ENCODE results near the gene SLC35E3. TPM values are rescaled to one million over a fixed set of nuclear protein-coding genes. Genes with fewer than 3 reads are reported as not detected.

SLC35E3 gene
- total and polyA plus RNA-seq, 2 of the 13 experiments (the other 11 are each of a cell fraction or from before 2014, with no cell fraction given), result 13.0 to 22.1 TPM

GRCh38 chr12:68807576-68808387, 61.8 kb downstream of the SLC35E3 start, which contains the start of gene MDM2 (continued):
- TF ChIP-seq, protein P1, sequence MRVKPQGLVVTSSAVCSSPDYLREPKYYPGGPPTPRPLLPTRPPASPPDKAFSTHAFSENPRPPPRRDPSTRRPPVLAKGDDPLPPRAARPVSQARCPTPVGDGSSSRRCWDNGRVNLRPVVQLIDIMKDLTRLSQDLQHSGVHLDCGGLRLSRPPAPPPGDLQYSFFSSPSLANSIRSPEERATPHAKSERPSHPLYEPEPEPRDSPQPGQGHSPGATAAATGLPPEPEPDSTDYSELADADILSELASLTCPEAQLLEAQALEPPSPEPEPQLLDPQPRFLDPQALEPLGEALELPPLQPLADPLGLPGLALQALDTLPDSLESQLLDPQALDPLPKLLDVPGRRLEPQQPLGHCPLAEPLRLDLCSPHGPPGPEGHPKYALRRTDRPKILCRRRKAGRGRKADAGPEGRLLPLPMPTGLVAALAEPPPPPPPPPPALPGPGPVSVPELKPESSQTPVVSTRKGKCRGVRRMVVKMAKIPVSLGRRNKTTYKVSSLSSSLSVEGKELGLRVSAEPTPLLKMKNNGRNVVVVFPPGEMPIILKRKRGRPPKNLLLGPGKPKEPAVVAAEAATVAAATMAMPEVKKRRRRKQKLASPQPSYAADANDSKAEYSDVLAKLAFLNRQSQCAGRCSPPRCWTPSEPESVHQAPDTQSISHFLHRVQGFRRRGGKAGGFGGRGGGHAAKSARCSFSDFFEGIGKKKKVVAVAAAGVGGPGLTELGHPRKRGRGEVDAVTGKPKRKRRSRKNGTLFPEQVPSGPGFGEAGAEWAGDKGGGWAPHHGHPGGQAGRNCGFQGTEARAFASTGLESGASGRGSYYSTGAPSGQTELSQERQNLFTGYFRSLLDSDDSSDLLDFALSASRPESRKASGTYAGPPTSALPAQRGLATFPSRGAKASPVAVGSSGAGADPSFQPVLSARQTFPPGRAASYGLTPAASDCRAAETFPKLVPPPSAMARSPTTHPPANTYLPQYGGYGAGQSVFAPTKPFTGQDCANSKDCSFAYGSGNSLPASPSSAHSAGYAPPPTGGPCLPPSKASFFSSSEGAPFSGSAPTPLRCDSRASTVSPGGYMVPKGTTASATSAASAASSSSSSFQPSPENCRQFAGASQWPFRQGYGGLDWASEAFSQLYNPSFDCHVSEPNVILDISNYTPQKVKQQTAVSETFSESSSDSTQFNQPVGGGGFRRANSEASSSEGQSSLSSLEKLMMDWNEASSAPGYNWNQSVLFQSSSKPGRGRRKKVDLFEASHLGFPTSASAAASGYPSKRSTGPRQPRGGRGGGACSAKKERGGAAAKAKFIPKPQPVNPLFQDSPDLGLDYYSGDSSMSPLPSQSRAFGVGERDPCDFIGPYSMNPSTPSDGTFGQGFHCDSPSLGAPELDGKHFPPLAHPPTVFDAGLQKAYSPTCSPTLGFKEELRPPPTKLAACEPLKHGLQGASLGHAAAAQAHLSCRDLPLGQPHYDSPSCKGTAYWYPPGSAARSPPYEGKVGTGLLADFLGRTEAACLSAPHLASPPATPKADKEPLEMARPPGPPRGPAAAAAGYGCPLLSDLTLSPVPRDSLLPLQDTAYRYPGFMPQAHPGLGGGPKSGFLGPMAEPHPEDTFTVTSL (CRISPR knock-in tag; IDR thresholded peaks at IDR 0.05; ENCODE audit: borderline replicate concordance), result peak; percentile 70
- TF ChIP-seq U2AF2 (IDR thresholded peaks at IDR 0.05; ENCODE audit: low read depth, low read length) (0 out of 2 replicates have a peak, but pooled peaks have one; percentile 50), ZNF574 (CRISPR knock-in tag; IDR thresholded peaks at IDR 0.05) (peak; percentile 67), STAG1 (CRISPR knock-in tag; IDR thresholded peaks at IDR 0.05) (peak; percentile 13; the same call in 1 of the 2 replicates), MEIS1 (CRISPR knock-in tag; IDR thresholded peaks at IDR 0.05; ENCODE audit: borderline replicate concordance) (0 out of 2 replicates have a peak, but pooled peaks have one; percentile 27), ZNF264 (CRISPR knock-in tag; IDR thresholded peaks at IDR 0.05) (no peak), SAFB2 (CRISPR knock-in tag; IDR thresholded peaks at IDR 0.05; ENCODE audit: borderline replicate concordance, low read depth) (peak; percentile 90; the same call in 1 of the 2 replicates), TFAP4 (IDR thresholded peaks at IDR 0.05; ENCODE audit: borderline replicate concordance, low read depth) (peak; percentile 71), ZNF839 (CRISPR knock-in tag; IDR thresholded peaks at IDR 0.05; ENCODE audit: borderline replicate concordance) (no peak), ISX (CRISPR knock-in tag; conservative IDR thresholded peaks at IDR 0.05) (0 out of 2 replicates have a peak, but pooled peaks have one; percentile 18), SP5 (CRISPR knock-in tag; IDR thresholded peaks at IDR 0.05; ENCODE audit: borderline replicate concordance, low read depth) (peak; percentile 69), RBAK (CRISPR knock-in tag; IDR thresholded peaks at IDR 0.05) (no peak), IKZF4 (CRISPR knock-in tag; IDR thresholded peaks at IDR 0.05; ENCODE audit: borderline replicate concordance, low read depth, not compliant biosample characterization) (no peak), HOXD1 (CRISPR knock-in tag; IDR thresholded peaks at IDR 0.05) (peak; percentile 92), ZNF878 (CRISPR knock-in tag; IDR thresholded peaks at IDR 0.05) (peak; percentile 85; the same call in 1 of the 2 replicates), HNRNPL (IDR thresholded peaks at IDR 0.05; ENCODE audit: low read depth, low read length) (peak; percentile 64; the same call in 1 of the 2 replicates), KAT7 (CRISPR knock-in tag; IDR thresholded peaks at IDR 0.05; ENCODE audit: borderline replicate concordance) (peak; percentile 22; the same call in 1 of the 2 replicates)
- TF ChIP-seq, protein P2, sequence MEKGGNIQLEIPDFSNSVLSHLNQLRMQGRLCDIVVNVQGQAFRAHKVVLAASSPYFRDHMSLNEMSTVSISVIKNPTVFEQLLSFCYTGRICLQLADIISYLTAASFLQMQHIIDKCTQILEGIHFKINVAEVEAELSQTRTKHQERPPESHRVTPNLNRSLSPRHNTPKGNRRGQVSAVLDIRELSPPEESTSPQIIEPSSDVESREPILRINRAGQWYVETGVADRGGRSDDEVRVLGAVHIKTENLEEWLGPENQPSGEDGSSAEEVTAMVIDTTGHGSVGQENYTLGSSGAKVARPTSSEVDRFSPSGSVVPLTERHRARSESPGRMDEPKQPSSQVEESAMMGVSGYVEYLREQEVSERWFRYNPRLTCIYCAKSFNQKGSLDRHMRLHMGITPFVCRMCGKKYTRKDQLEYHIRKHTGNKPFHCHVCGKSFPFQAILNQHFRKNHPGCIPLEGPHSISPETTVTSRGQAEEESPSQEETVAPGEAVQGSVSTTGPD (CRISPR knock-in tag; IDR thresholded peaks at IDR 0.05), result peak; percentile 61

Measured in HepG2 (cell line).